Smooth muscle cell (in vitro differentiated cells): ENCODE data around the gene STX4. TPM values are rescaled to one million over a fixed set of nuclear protein-coding genes. Genes with fewer than 3 reads are reported as not detected.

ENCODE experiments used
- DNase-seq: peaks from one replicate; lab custom pipeline; 2025; ENCODE audit not compliant: unreplicated experiment; lab: John Stamatoyannopoulos, UW
- H2AFZ ChIP-seq: fragments of 200-600 bp; sonication (generic); 2 replicates; pipeline ENCODE4 v1.6.0; 2016; ENCODE audit warnings: antibody characterized with exemption, low read depth, mild to moderate bottlenecking
- H3F3A ChIP-seq: fragments of 200-600 bp; sonication (generic); 2 replicates; pipeline ENCODE4 v1.6.0; 2017; ENCODE audit warnings: antibody characterized with exemption, low read depth
- H3K27ac ChIP-seq: fragments of 200-600 bp; sonication (generic); 2 replicates; pipeline ENCODE4 v1.5.1; 2016; ENCODE audit warnings: low read depth, mild to moderate bottlenecking
- H3K27me3 ChIP-seq: fragments of 200-600 bp; sonication (generic); 2 replicates; pipeline ENCODE4 v1.6.1; 2016; ENCODE audit warnings: low read depth, mild to moderate bottlenecking
- H3K36me3 ChIP-seq: fragments of 200-600 bp; sonication (generic); 2 replicates; pipeline ENCODE4 v1.5.1; 2016; ENCODE audit warnings: low read depth
- H3K4me1 ChIP-seq: fragments of 200-600 bp; sonication (generic); 2 replicates; pipeline ENCODE4 v1.5.1; 2016; ENCODE audit warnings: low read depth
- H3K4me2 ChIP-seq: fragments of 200-600 bp; sonication (generic); 2 replicates; pipeline ENCODE4 v1.6.0; 2016; ENCODE audit warnings: mild to moderate bottlenecking
- H3K4me3 ChIP-seq: fragments of 200-600 bp; sonication (generic); 2 replicates; pipeline ENCODE4 v1.5.1; 2016; ENCODE audit warnings: mild to moderate bottlenecking
- H3K79me2 ChIP-seq: fragments of 200-600 bp; sonication (generic); 2 replicates; pipeline ENCODE4 v1.6.0; 2016; ENCODE audit warnings: low read depth, mild to moderate bottlenecking
- H3K9ac ChIP-seq: fragments of 200-600 bp; sonication (generic); 2 replicates; pipeline ENCODE4 v1.6.0; 2016; ENCODE audit warnings: low read depth
- H3K9me3 ChIP-seq: fragments of 200-600 bp; sonication (generic); replicated peaks from 2 replicates; pipeline ENCODE4 v1.5.1; 2016; ENCODE audit warnings: low read depth
- H4K20me1 ChIP-seq: fragments of 200-600 bp; sonication (generic); 2 replicates; pipeline ENCODE4 v1.6.0; 2016; ENCODE audit warnings: low read depth
- CTCF ChIP-seq: fragments of 200-600 bp; sonication (generic); IDR thresholded peaks from 2 replicates; pipeline ENCODE4 v1.5.1; 2017; ENCODE audit warnings: borderline replicate concordance, mild to moderate bottlenecking, antibody characterized with exemption; ENCODE audit not compliant: insufficient read depth, poor library complexity, severe bottlenecking
- WGBS: methylation state at CpG from one replicate; pipeline ENCODE4 v1.1.7; 2016; ENCODE audit warnings: low lambda C conversion rate; 5-methylcytosine and 5-hydroxymethylcytosine counted together
- polyA plus RNA-seq: library from polyadenylated mRNA; unstranded; fragments of >200 nt; fragmentation: Nextera tagmentation; extraction: Ambion mirVana; gene quantifications from 2 replicates; pipeline ENCODE4 v1.2.1, GENCODE V29; 2016
- total RNA-seq: library from RNA; depleted of rRNA; stranded (reverse); fragments of >200 nt; gene quantifications from 2 replicates; pipeline ENCODE4 v1.2.3, GENCODE V29; 2014

The STX4 gene
- total and polyA plus RNA-seq, 2 experiments from 2014 or later = 23.1 to 50.6 TPM

GRCh38 chr16:31088459-31089183 is 55.3 kb downstream of the STX4 start, which contains the start of gene PRSS53:
TSS of gene PRSS53 (minus strand) at chr16:31088943. CDS start at chr16:31088809, 134 bp downstream.
- no peak for TF ChIP-seq CTCF
- H3K27me3 ChIP-seq = no peaks in the 10 kb centered on the region
- peaks cover 50% of the 10 kb centered on the region for H4K20me1 ChIP-seq
- H3K4me1 ChIP-seq = no peaks in the 10 kb centered on the region
- H3K4me3 ChIP-seq = no peak within 1 kb of the TSS
- no peak within 1 kb of the TSS for H3K9ac ChIP-seq
- no peaks in the 10 kb centered on the region for H3F3A ChIP-seq
- H2AFZ ChIP-seq = no peak within 1 kb of the TSS
- peaks cover 27% of the 10 kb centered on the region for H3K79me2 ChIP-seq
- H3K4me2 ChIP-seq = no peak within 1 kb of the TSS
- DNase-seq = no peak
- no peaks in the 10 kb centered on the region for H3K36me3 ChIP-seq
- H3K27ac ChIP-seq = no peak within 1 kb of the TSS
- H3K9me3 ChIP-seq = no peaks in the 10 kb centered on the region
- WGBS = 94% methylated on average over 15 of the region's 15 CpGs

GRCh38 chr16:31089199-31089598 is 55.8 kb downstream of the STX4 start:
- Histone ChIP-seq H2AFZ (no peak overlapping the region), H3K4me1 (no peaks in the 10 kb centered on the region), H3K27ac (no peak overlapping the region), H3F3A (no peaks in the 10 kb centered on the region), H3K79me2 (peaks cover 33% of the 10 kb centered on the region), H3K9ac (no peak overlapping the region), H3K36me3 (no peaks in the 10 kb centered on the region), H3K9me3 (no peaks in the 10 kb centered on the region), H4K20me1 (peaks cover 50% of the 10 kb centered on the region), H3K4me2 (no peak overlapping the region), H3K4me3 (no peak overlapping the region), H3K27me3 (no peaks in the 10 kb centered on the region)
- no peak for DNase-seq
- WGBS = 97% methylated on average over 8 of the region's 8 CpGs
- TF ChIP-seq CTCF = no peak

Other genes starting within 250 kb of the STX4 start
- gene ZNF629, start 246.4 kb upstream of the STX4 start, total RNA-seq = 11.2 and 11.6 TPM in 2 replicates
- gene ZNF629, start 246.4 kb upstream of the STX4 start, polyA plus RNA-seq = 13.0 and 13.4 TPM in 2 replicates
- gene BCL7C, start 139.5 kb upstream of the STX4 start, total RNA-seq = 27.8 and 34.2 TPM in 2 replicates
- 68.1 and 76.1 TPM in 2 replicates for gene BCL7C, start 139.5 kb upstream of the STX4 start, polyA plus RNA-seq
- 0.76 and 1.7 TPM in 2 replicates for gene CTF1, start 136.9 kb upstream of the STX4 start, total RNA-seq
- gene CTF1, start 136.9 kb upstream of the STX4 start, polyA plus RNA-seq = 8.1 and 8.2 TPM in 2 replicates
- gene FBXL19, start 110.0 kb upstream of the STX4 start, total RNA-seq = 4.5 and 8.5 TPM in 2 replicates
- 1.3 and 1.6 TPM in 2 replicates for gene FBXL19, start 110.0 kb upstream of the STX4 start, polyA plus RNA-seq
- gene ORAI3, start 84.5 kb upstream of the STX4 start, total RNA-seq = 33.7 and 34.9 TPM in 2 replicates
- gene ORAI3, start 84.5 kb upstream of the STX4 start, polyA plus RNA-seq = 39.4 and 44.0 TPM in 2 replicates
- 1.9 and 2.9 TPM in 2 replicates for gene SETD1A, start 75.8 kb upstream of the STX4 start, total RNA-seq
- gene SETD1A, start 75.8 kb upstream of the STX4 start, polyA plus RNA-seq = 1.2 and 3.3 TPM in 2 replicates
- 5.5 and 10.8 TPM in 2 replicates for gene HSD3B7, start 48.4 kb upstream of the STX4 start, total RNA-seq
- gene HSD3B7, start 48.4 kb upstream of the STX4 start, polyA plus RNA-seq = 15.1 and 15.5 TPM in 2 replicates
- 0.72 and 1.4 TPM in 2 replicates for gene STX1B, start 22.9 kb upstream of the STX4 start, total RNA-seq
- 1.0 and 2.1 TPM in 2 replicates for gene STX1B, start 22.9 kb upstream of the STX4 start, polyA plus RNA-seq
- gene ZNF668, start 40.7 kb downstream of the STX4 start, total RNA-seq = 7.3 and 9.0 TPM in 2 replicates
- gene ZNF668, start 40.7 kb downstream of the STX4 start, polyA plus RNA-seq = 20.1 and 21.0 TPM in 2 replicates
- 5.7 and 8.1 TPM in 2 replicates for gene ZNF646, start 40.9 kb downstream of the STX4 start, total RNA-seq
- 5.4 and 7.3 TPM in 2 replicates for gene ZNF646, start 40.9 kb downstream of the STX4 start, polyA plus RNA-seq
- gene PRSS53, start 55.4 kb downstream of the STX4 start, total RNA-seq = 5.1 and 6.3 TPM in 2 replicates
- 0.66 and 1.1 TPM in 2 replicates for gene PRSS53, start 55.4 kb downstream of the STX4 start, polyA plus RNA-seq
- 232 and 253 TPM in 2 replicates for gene VKORC1, start 61.2 kb downstream of the STX4 start, total RNA-seq
- gene VKORC1, start 61.2 kb downstream of the STX4 start, polyA plus RNA-seq = 340 and 394 TPM in 2 replicates
- gene BCKDK, start 74.8 kb downstream of the STX4 start, total RNA-seq = 32.1 and 40.5 TPM in 2 replicates
- gene BCKDK, start 74.8 kb downstream of the STX4 start, polyA plus RNA-seq = 82.6 and 87.9 TPM in 2 replicates
- 26.3 and 32.9 TPM in 2 replicates for gene KAT8, start 84.1 kb downstream of the STX4 start, total RNA-seq
- gene KAT8, start 84.1 kb downstream of the STX4 start, polyA plus RNA-seq = 27.4 and 29.1 TPM in 2 replicates
- gene PRSS8, start 102.2 kb downstream of the STX4 start, total RNA-seq = 15.1 and 17.3 TPM in 2 replicates
- gene PRSS8, start 102.2 kb downstream of the STX4 start, polyA plus RNA-seq = 13.9 and 68.0 TPM in 2 replicates
- 1.6 TPM in 1 of 2 replicates, not detected in the other for gene PRSS36, start 116.5 kb downstream of the STX4 start, total RNA-seq
- gene PRSS36, start 116.5 kb downstream of the STX4 start, polyA plus RNA-seq = 0.31 and 0.66 TPM in 2 replicates
- 56.2 and 58.6 TPM in 2 replicates for gene FUS, start 146.6 kb downstream of the STX4 start, total RNA-seq
- gene FUS, start 146.6 kb downstream of the STX4 start, polyA plus RNA-seq = 225 and 316 TPM in 2 replicates
- 15.6 and 30.8 TPM in 2 replicates for gene PYCARD, start 169.2 kb downstream of the STX4 start, total RNA-seq
- gene PYCARD, start 169.2 kb downstream of the STX4 start, polyA plus RNA-seq = 10.1 and 30.2 TPM in 2 replicates
- gene TRIM72, start 180.6 kb downstream of the STX4 start, total RNA-seq = 0.04 TPM in 2 replicates
- 0.07 TPM in 2 replicates for gene TRIM72, start 180.6 kb downstream of the STX4 start, polyA plus RNA-seq
- gene PYDC1, start 183.6 kb downstream of the STX4 start, total RNA-seq = not detected in 2 replicates
- 1.1 and 1.7 TPM in 2 replicates for gene PYDC1, start 183.6 kb downstream of the STX4 start, polyA plus RNA-seq
- 0.40 TPM in 1 of 2 replicates, not detected in the other for gene ITGAM, start 226.4 kb downstream of the STX4 start, total RNA-seq
- not detected in 2 replicates for gene ITGAM, start 226.4 kb downstream of the STX4 start, polyA plus RNA-seq